HG03571 (cell line): Measurements from ENCODE around the gene MAP3K9.
A peak's percentile ranks its signal among the peaks of the same experiment; 100 is the strongest.

Experiments
- ATAC-seq: cut with Tn5 transposase; IDR thresholded peaks from one replicate; pipeline ENCODE4 v1.9.1; 2021; ENCODE audit not compliant: unreplicated experiment

The MAP3K9 gene

GRCh38 chr14:70788898-70789297 lies 20.4 kb downstream of the MAP3K9 start:
- no peak for ATAC-seq

GRCh38 chr14:70785556-70785955 lies 23.8 kb downstream of the MAP3K9 start:
- no peak for ATAC-seq

- ATAC-seq = no peak
Observed at GRCh38 chr14:70784886-70785285, 24.4 kb downstream of the MAP3K9 start.

GRCh38 chr14:70782361-70782760 lies 27.0 kb downstream of the MAP3K9 start:
- ATAC-seq = no peak

- peak; percentile 45 for ATAC-seq
Observed at GRCh38 chr14:70780396-70781075, 28.8 kb downstream of the MAP3K9 start.

GRCh38 chr14:70779667-70780066 lies 29.6 kb downstream of the MAP3K9 start:
- ATAC-seq = no peak

- no peak for ATAC-seq
Observed at GRCh38 chr14:70776197-70776596, 33.1 kb downstream of the MAP3K9 start.

- no peak for ATAC-seq
Observed at GRCh38 chr14:70773182-70773862, 36.0 kb downstream of the MAP3K9 start.

GRCh38 chr14:70771781-70772212 lies 37.5 kb downstream of the MAP3K9 start:
- no peak for ATAC-seq

GRCh38 chr14:70770490-70770889 lies 38.8 kb downstream of the MAP3K9 start:
- no peak for ATAC-seq

- ATAC-seq = no peak
Observed at GRCh38 chr14:70759398-70759797, 49.9 kb downstream of the MAP3K9 start.

- ATAC-seq = no peak
Observed at GRCh38 chr14:70755655-70756054, 53.7 kb downstream of the MAP3K9 start.

- no peak for ATAC-seq
Observed at GRCh38 chr14:70754991-70755390, 54.3 kb downstream of the MAP3K9 start.

- ATAC-seq = no peak
Observed at GRCh38 chr14:70753518-70753953, 55.8 kb downstream of the MAP3K9 start.

GRCh38 chr14:70748422-70748821 lies 60.9 kb downstream of the MAP3K9 start:
- no peak for ATAC-seq

- ATAC-seq = no peak
Observed at GRCh38 chr14:70744641-70745040, 64.7 kb downstream of the MAP3K9 start.

- no peak for ATAC-seq
Observed at GRCh38 chr14:70742316-70742715, 67.0 kb downstream of the MAP3K9 start.

- ATAC-seq = no peak
Observed at GRCh38 chr14:70741482-70741881, 67.8 kb downstream of the MAP3K9 start.

GRCh38 chr14:70735043-70735442 lies 74.3 kb downstream of the MAP3K9 start:
- ATAC-seq = no peak

GRCh38 chr14:70731447-70732239 lies 77.7 kb downstream of the MAP3K9 start:
- ATAC-seq = no peak

GRCh38 chr14:70730393-70730792 lies 78.9 kb downstream of the MAP3K9 start:
- no peak for ATAC-seq
